ENCODE measurements around the gene CCSER1.
"Not testable (repeated sequence)": the region's sequence is repeated elsewhere in the genome, so short reads cannot be mapped to it uniquely, and the experiment has no call there.

Gene CCSER1

GRCh38 chr4:90733211-90733610, 606.0 kb downstream of the CCSER1 start:
- DNase-seq = no peak

- DNase-seq = no peak
Observed at GRCh38 chr4:90745176-90745575, 618.0 kb downstream of the CCSER1 start.

GRCh38 chr4:90753068-90753467, 625.9 kb downstream of the CCSER1 start:
- DNase-seq = no peak

- no peak for DNase-seq
Observed at GRCh38 chr4:90757534-90758060, 630.4 kb downstream of the CCSER1 start.

GRCh38 chr4:90760059-90760458, 632.9 kb downstream of the CCSER1 start:
- DNase-seq = no peak

- DNase-seq = no peak
Observed at GRCh38 chr4:90766837-90767236, 639.6 kb downstream of the CCSER1 start.

GRCh38 chr4:90769251-90769650, 642.1 kb downstream of the CCSER1 start:
- DNase-seq = no peak

- no peak for DNase-seq
Observed at GRCh38 chr4:90780193-90780592, 653.0 kb downstream of the CCSER1 start.

GRCh38 chr4:90786602-90787001, 659.4 kb downstream of the CCSER1 start:
- no peak for DNase-seq

- no peak for DNase-seq
Observed at GRCh38 chr4:90792696-90793095, 665.5 kb downstream of the CCSER1 start.

- no peak for DNase-seq
Observed at GRCh38 chr4:90798948-90799347, 671.8 kb downstream of the CCSER1 start.

GRCh38 chr4:90799895-90800294, 672.7 kb downstream of the CCSER1 start:
- DNase-seq = no peak

GRCh38 chr4:90815569-90815968, 688.4 kb downstream of the CCSER1 start:
- no peak for DNase-seq

GRCh38 chr4:90816754-90817153, 689.6 kb downstream of the CCSER1 start:
- no peak for DNase-seq

- no peak for DNase-seq
Observed at GRCh38 chr4:90824266-90825150, 697.3 kb downstream of the CCSER1 start.

GRCh38 chr4:90825849-90826248, 698.7 kb downstream of the CCSER1 start:
- no peak for DNase-seq

- DNase-seq = no peak
Observed at GRCh38 chr4:90833706-90834105, 706.5 kb downstream of the CCSER1 start.

GRCh38 chr4:90837241-90837640, 710.0 kb downstream of the CCSER1 start:
- no peak for DNase-seq

GRCh38 chr4:90838859-90839258, 711.7 kb downstream of the CCSER1 start:
- not testable (repeated sequence) for DNase-seq

- no peak for DNase-seq
Observed at GRCh38 chr4:90840291-90840690, 713.1 kb downstream of the CCSER1 start.

- DNase-seq = no peak
Observed at GRCh38 chr4:90840828-90841227, 713.6 kb downstream of the CCSER1 start.

GRCh38 chr4:90841676-90842075, 714.5 kb downstream of the CCSER1 start:
- no peak for DNase-seq

- no peak for DNase-seq
Observed at GRCh38 chr4:90842960-90843359, 715.8 kb downstream of the CCSER1 start.

GRCh38 chr4:90844241-90844640, 717.0 kb downstream of the CCSER1 start:
- DNase-seq = no peak

- DNase-seq = no peak
Observed at GRCh38 chr4:90845777-90846176, 718.6 kb downstream of the CCSER1 start.

All from KG1 (cell line).